K562 (cell line): Measurements from ENCODE around the gene MALAT1. TPM values are rescaled to one million over a fixed set of nuclear protein-coding genes. Genes with fewer than 3 reads are reported as not detected.
A peak's percentile ranks its signal among the peaks of the same experiment; 100 is the strongest.

Source experiments
- HDAC8 ChIP-seq: fragments of 450-650 bp; IDR thresholded peaks from 2 replicates; pipeline ENCODE4 v1.6.1; 2016; ENCODE audit warnings: mild to moderate bottlenecking, missing genetic modification characterization, moderate library complexity, missing compliant biosample characterization
- HOXB6 ChIP-seq: fragments of 250-450 bp; sonication (Bioruptor Pico); IDR thresholded peaks from 2 replicates; pipeline ENCODE4 v1.5.1; 2022; ENCODE audit warnings: mild to moderate bottlenecking, borderline replicate concordance
- MEF2A ChIP-seq: IDR thresholded peaks from 2 replicates; pipeline ENCODE4 v1.6.1; 2011; ENCODE audit warnings: low read depth, mild to moderate bottlenecking, low read length, moderate library complexity; ENCODE audit not compliant: control insufficient read depth
- MEF2D ChIP-seq: conservative IDR thresholded peaks from 2 replicates; pipeline ENCODE4 v1.6.1; 2016; ENCODE audit warnings: low read depth, missing genetic modification characterization, missing compliant biosample characterization
- MGA ChIP-seq: fragments of 450-650 bp; IDR thresholded peaks from 2 replicates; pipeline ENCODE4 v1.6.1; 2016; ENCODE audit warnings: mild to moderate bottlenecking, moderate library complexity
- SIN3B ChIP-seq: fragments of 450-650 bp; IDR thresholded peaks from 2 replicates; pipeline ENCODE4 v1.6.1; 2017; ENCODE audit warnings: low read depth, mild to moderate bottlenecking, moderate library complexity
- TAF9B ChIP-seq: fragments of 450-650 bp; IDR thresholded peaks from 2 replicates; pipeline ENCODE4 v1.6.1; 2018; ENCODE audit warnings: mild to moderate bottlenecking; ENCODE audit not compliant: partially characterized antibody
- TEAD1 ChIP-seq, 2 experiments: fragments of 450-650 bp in 1 of 2; sonication (generic) in 1 of 2; formaldehyde crosslinking; IDR thresholded peaks; 2 replicates each; pipeline versions ENCODE4 v1.4.0 to v1.8.0; 2020 to 2022; ENCODE audit warnings: mild to moderate bottlenecking in 2 of 2, missing genetic modification reagents in 1 of 2
- THAP7 ChIP-seq: fragments of 250-450 bp; sonication (Bioruptor Pico); IDR thresholded peaks from 2 replicates; pipeline ENCODE4 v1.5.0; 2021
- ZNF212 ChIP-seq: fragments of 450-650 bp; formaldehyde crosslinking; IDR thresholded peaks from 2 replicates; pipeline ENCODE4 v1.4.0; 2020; ENCODE audit warnings: mild to moderate bottlenecking
- ZNF444 ChIP-seq: fragments of 250-450 bp; sonication (Bioruptor Pico); IDR thresholded peaks from 2 replicates; pipeline ENCODE4 v1.4.0; 2020; ENCODE audit warnings: mild to moderate bottlenecking, moderate library complexity
- ZNF57 ChIP-seq: fragments of 450-650 bp; formaldehyde crosslinking; IDR thresholded peaks from 2 replicates; pipeline ENCODE4 v1.4.0; 2020; ENCODE audit warnings: mild to moderate bottlenecking, moderate library complexity
- ZNF766 ChIP-seq: fragments of 200-800 bp; sonication (Bioruptor generic); conservative IDR thresholded peaks from 2 replicates; pipeline ENCODE4 v1.6.1; 2016; ENCODE audit warnings: missing genetic modification characterization, missing compliant biosample characterization
- polyA plus RNA-seq, 8 experiments: library from polyadenylated mRNA; depleted of rRNA in 4 of 8; stranded (reverse) in 5 of 8; unstranded in 3 of 8; fragments of >200 nt; fragmentation: Nextera tagmentation in 2 of 8; fragmentation: Illumina TruSeq in 1 of 8; extraction: Ambion mirVana in 2 of 8; extraction: Trizol in 1 of 8; gene quantifications; 2 replicates each; pipeline versions ENCODE4 v1.2.1 to v1.2.3, GENCODE V29; 2011 to 2014; ENCODE audit warnings: inconsistent platforms in 1 of 8, missing spikeins in 1 of 8
- total RNA-seq, 7 experiments: library from RNA; depleted of rRNA in 6 of 7; stranded (reverse); fragments of >200 nt in 6 of 7; fragmentation: Illumina TruSeq in 2 of 7; extraction: Trizol in 2 of 7; gene quantifications; 2 replicates each; pipeline versions ENCODE4 v1.2.1 to v1.2.3, GENCODE V29; 2011 to 2021; ENCODE audit warnings: low replicate concordance in 1 of 7
- TF ChIP-seq, protein P1 (sequence below): sonication (generic); formaldehyde crosslinking; IDR thresholded peaks from 2 replicates; pipeline ENCODE4 v1.8.0; 2022; ENCODE audit warnings: mild to moderate bottlenecking, low read depth, missing genetic modification reagents

Gene MALAT1
- total and polyA plus RNA-seq, 9 of the 15 experiments (the other 6 are each of a cell fraction or from before 2014, with no cell fraction given), result 363 to 8,715 (median 2,351) TPM

GRCh38 chr11:65500387-65501185, 1.7 kb downstream of the MALAT1 start (continued):
- TF ChIP-seq, protein P1, sequence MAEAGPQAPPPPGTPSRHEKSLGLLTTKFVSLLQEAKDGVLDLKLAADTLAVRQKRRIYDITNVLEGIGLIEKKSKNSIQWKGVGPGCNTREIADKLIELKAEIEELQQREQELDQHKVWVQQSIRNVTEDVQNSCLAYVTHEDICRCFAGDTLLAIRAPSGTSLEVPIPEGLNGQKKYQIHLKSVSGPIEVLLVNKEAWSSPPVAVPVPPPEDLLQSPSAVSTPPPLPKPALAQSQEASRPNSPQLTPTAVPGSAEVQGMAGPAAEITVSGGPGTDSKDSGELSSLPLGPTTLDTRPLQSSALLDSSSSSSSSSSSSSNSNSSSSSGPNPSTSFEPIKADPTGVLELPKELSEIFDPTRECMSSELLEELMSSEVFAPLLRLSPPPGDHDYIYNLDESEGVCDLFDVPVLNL, result peak; percentile 28; the same call in 1 of the 2 replicates
- TF ChIP-seq HDAC8 (tag) (no peak), MGA (no peak), THAP7 (CRISPR knock-in tag) (0 out of 2 replicates have a peak, but pooled peaks have one; percentile 51), MEF2A (peak; percentile 28; the same call in 1 of the 2 replicates), ZNF57 (CRISPR knock-in tag) (peak; percentile 89), MEF2D (tag) (0 out of 2 replicates have a peak, but pooled peaks have one; percentile 6), TAF9B (peak; percentile 23), TEAD1 (CRISPR knock-in tag; IDR thresholded peaks at IDR 0.05) (peak in 1 of 2 experiments; percentile 73; a peak in 2 of 4 replicates), HOXB6 (CRISPR knock-in tag) (no peak), SIN3B (no peak; the same call in 1 of the 2 replicates), ZNF212 (CRISPR knock-in tag) (peak; percentile 72), ZNF444 (CRISPR knock-in tag) (peak; percentile 0; the same call in 1 of the 2 replicates), ZNF766 (CRISPR knock-in tag) (no peak)
